Stimulated activated naive CD4-positive, alpha-beta T cell (primary cell): ENCODE measurements around the gene P2RY6.

Experiments
- DNase-seq, 6 experiments: peaks; one replicate each; lab custom pipeline; 2025; lab: John Stamatoyannopoulos, UW

The P2RY6 gene

DNA sequence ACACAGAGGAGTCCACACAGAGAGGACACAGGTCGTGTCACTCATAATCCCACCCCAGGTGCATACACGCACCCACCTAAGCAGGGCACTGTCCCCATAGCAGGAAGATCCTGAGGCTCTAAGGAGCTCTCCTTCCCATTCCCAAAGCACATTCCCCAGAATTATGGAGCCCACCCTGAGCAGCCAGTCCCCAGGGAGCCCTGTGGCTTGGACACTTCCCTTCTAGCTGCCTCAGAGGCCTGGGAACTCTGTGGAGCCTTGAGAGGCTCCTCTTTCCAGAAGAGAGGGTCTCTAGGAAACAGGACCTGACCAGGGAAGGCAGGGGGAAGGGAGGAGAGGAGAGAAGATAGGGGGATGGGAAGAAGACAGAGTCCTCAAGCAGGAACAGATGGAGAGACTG, 65.7 kb downstream of the P2RY6 start:
- DNase-seq: no peak

DNA sequence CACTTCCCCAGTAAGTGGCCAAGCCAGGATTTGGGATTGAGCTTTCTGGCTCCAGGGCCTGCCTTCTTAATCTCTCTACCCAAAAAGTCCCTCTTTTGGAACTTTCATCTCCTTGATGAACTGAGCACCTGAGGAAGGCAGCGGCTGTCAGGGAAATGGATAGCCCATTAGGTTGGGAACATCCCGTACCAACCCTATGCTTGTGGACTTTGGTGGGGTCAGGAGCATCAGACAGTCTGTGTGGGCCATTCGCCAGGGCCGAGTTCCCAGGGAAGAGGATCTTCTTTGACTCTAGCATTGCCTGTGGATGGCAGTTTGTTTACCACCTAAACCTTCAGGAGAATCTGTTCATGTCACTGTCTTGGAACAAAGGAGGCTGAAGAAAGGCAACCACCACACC, 66.1 kb downstream of the P2RY6 start:
- no peak for DNase-seq

DNA sequence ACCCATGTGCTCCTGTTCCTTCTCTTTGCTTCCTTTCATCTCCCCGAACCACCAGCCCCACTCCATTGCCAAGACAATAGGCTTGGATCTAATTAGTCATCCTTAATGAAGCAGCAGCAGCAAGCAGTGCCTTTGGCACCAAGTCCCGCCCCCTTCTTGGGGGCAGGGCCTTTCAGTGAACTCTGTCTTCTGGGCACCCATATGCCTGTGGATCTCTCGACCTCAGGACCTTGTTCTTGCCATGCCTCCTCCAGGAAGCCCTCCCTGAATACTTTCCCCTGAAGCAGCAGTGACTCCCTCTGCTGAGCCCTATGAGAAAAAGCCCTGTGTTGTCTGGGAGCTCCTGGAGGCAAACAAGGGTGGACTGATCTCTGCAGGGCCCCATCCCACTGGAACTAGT, 68.0 kb downstream of the P2RY6 start:
- no peak for DNase-seq

DNA sequence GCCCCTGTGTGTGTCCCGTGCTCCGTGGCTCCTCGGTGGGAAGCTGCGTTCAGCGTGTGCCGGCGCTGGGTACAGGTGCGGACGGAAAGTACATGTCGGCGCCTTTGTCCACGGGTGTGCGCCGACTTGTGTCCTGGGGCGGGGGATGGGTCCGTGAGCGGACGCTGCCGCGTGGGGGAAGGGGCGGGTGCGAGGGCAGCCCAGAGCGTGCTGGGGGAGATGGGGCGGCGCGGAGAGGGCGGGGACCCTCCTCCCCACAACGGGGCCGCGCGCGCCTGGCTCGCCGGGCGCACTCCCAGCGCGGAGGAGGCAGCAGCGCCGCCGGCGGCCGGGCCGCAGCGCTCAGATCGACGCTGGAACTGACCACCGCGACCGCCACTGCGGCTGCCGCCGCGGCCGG, 70.5 kb downstream of the P2RY6 start:
- no peak for DNase-seq

DNA sequence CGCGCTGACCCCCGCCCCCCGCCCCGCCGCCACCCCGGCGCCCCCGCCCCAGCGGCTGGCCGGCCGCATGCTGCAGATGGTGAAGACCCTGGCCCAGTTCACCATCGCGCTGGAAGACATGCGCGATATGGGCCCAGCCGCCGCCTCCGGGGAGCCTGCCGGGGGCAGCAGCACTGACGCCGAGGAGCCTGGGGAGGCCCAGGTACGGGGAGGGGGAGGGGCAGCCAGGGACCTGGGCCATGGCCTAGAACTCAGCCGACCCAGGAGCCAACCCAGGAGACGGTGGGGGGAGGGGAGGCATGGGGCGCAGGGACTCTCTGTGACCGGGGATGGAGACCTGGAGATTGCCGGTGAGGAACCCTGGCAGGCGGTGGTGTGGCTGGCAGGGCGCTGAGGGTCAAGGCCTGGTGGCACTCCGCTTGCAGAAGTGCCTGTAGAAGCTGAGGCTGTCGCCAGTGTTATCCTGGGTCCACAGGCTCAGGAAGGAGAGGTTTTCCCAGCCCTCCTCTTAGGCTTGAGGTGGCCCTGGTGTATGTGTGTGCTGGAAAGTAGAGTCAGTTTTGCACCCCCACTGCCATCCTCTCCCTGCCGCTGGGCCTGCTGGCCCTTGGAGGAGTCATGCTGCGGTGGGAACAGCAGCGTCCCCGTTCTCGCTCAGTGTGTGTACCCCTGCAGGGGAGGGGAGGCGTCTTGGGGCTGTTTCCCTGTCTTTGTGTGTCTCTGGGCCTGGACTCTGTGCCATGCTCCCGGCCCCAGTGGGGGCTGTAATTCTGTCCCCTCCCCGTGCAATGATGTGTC, 71.1 kb downstream of the P2RY6 start:
- no peak for DNase-seq

DNA sequence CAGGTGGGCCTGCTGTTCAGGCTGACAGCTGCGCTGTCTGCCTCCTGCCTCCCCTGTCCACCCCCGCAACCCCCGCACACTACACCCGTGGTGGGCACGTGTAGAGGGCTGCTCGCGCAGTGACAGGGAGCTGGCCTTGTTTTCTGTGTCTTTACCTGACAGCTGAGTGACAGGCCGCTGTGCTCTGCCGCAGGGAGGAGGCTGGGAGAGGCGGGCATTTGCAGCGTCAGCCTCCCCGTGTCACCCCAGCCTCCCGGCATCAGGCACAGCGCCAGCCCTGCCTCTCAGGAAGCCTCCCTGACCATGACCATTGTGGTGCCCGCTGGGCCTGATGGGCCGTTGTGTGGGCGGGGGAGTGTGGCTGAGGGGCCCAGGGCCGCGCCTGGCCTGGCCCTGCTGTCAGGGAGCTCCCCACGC, 72.1 kb downstream of the P2RY6 start:
- no peak for DNase-seq

DNA sequence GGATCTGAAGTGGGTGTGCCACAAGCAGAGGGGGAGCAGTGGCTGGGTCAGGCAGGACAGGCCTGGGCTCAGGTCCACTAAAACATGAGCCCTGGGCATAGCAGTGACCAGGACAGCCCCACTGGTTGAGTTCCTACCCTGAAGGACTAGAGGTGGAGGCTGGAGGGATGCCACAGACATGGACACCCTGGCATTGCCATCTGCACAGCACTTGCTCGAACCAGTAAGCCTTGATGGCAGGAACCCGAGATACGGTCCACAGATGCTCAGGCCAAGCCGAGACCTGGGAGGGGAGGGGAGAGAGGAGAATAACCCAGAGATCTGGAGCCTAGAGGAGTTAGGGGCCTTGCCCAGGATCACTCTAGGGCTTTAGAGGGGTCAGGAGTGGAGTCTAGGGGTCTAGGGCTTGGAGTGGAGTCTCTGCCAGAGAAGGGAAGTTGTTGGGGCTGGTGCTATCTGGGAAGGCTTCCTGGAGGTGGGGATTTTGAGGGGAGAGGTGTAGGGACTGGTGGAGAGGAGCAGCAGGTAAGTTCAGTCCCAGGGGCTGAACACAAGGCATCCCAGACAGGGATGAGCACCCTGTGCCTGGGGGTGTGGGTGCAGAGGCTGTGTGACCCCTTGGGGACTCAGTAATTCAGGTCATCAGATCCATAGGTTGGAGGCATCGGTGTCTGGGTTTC, 73.5 kb downstream of the P2RY6 start:
- no peak for DNase-seq

DNA sequence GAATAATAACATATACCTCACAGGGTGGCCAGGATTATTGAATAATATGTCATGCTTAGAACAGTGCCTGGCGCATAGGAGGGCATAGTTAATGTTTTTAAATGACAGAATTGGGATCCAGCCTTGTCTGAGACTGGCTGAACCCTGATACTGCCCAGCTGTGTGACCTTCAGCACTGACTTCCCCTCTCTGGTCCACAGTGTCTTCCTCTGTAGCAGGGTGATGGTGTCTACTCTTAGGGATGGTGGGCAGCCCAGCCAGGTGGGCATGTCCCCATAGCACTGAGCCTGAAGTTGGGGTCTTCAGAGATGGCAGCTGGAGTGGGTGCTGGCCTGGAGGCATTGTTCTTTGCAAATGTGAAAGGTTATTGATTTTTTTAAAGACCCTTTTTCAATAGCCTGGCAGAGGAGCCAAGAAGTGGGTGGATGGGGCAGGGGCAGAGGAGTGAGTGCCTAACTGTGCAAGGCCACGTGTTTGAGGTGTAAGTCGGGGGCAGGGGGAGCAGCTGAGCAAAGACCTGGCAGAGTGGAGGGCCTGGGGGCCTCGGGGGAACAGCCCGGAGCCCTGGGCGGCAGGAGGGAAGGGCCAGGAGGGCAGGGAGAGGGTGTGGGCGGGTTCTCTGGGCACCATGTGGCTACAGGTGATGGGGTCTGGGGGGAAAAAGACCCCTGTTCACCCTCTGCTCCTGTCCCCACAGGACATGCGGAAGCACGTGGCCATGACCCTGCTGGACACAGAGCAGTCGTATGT, 74.2 kb downstream of the P2RY6 start:
- DNase-seq: no peak

DNA sequence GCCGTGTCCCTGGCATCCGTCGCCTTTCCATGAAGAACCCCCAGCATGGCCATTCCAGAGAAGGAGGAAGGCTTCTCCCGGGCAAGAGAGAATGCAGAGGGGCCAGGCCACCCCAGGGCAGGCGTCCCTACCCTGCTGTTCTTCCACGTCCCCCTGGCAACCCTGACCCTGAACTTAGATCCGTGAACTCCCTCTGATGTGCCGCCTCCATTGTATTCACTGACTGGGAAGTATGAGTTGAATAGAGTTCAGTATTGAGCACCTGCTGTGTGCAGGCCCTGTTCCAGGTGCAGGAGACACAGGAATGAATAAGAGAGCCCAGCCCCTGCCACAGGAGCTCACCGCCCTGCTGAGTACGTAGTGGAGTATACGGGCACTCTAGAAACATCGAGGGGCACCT, 74.9 kb downstream of the P2RY6 start:
- no peak for DNase-seq
